ENCODE data around the gene NTPCR.
A peak's percentile ranks its signal among the peaks of the same experiment; 100 is the strongest.
"Not testable (repeated sequence)": the region's sequence is repeated elsewhere in the genome, so short reads cannot be mapped to it uniquely, and the experiment has no call there.

The NTPCR gene, protein sequence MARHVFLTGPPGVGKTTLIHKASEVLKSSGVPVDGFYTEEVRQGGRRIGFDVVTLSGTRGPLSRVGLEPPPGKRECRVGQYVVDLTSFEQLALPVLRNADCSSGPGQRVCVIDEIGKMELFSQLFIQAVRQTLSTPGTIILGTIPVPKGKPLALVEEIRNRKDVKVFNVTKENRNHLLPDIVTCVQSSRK

DNA sequence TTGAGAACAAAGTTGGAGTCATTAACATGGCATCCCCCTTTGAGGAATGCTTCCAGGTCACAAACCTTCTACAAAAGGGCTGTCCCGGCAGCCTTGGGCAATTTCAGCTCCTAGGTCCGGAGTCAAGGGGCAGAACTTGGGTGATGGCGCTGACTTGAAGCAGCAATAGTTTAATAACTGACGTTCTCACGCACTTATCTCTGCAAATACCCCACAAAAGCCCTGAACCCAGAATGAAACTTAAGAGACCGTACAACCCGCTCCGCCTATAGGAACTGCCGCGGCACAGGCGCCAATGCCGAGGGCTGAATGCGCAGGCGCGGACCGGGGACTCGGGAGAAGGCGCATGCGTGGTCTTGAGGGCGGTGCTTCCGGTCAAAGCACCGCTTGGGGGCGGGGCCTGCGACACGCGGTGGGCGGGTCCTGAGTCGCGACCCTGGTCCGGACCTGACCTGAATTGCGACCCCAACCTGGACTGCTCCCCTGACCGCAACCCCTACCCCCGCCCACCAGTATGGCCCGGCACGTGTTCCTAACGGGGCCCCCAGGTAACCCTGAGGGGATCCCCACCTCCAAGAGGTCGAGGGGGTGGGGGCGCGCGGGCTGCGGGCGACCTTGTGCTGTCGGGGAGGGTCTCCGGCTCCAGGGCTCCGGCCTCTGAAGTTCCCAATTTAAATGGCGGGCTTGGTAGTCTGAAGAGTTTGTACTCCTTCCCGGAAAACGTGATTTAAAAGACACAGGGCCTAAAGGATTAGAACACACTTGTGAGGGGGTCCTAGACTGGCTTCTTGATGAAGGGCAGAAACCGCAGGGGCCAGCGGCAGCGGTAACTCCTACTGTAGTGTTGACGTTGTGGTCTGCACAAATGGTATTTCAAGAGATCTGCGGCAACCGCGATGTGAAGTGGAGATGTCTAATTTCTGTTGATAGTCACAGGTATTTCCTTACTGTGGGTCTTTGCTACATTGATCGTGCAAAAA lies at the start of gene NTPCR:
NTPCR (plus strand) TSS at position 415 of the 980 bp plus-strand sequence; CDS start at position 515, 100 bp downstream.
- peak; percentile 92 for DNase-seq

DNA sequence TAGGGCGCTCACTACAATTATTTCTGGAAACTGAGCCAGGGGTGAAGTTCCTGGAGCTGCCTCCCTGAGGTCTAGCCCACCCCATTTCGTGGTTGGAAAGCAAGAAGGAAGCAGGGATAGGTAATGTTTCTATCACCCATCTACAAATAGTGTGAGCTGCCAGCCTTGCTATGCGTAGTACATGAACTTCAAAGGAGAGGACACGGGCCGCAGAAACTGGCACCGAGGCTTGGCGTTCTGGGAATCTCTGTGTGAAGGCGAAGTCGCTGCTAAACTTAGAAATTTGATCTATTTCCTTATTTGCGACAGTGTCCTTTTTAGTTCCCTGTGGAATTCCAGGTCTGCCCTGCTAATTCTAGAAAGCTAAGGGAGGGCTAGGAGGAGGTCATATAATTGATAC lies 49.6 kb upstream of the NTPCR start:
- no peak for DNase-seq

DNA sequence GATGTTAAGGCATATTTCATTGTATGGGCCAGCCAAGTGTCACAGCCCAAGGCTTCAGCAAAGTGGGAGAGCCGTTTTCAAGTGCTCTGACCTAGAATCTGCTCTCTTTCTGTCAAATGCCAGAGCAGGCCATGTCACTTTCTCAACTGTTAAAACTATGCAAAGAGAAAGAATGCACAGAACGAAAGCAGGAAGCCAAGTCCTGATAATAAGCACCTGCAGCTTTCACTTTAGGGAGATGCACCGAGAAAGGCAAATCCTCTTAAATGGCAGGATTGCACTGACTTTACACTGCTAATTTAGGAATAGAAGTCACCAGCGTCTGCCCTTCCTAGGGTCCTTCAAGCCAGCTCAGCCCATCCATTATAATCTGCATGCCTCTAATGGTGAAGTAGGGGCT lies 49.2 kb upstream of the NTPCR start:
- no peak for DNase-seq

DNA sequence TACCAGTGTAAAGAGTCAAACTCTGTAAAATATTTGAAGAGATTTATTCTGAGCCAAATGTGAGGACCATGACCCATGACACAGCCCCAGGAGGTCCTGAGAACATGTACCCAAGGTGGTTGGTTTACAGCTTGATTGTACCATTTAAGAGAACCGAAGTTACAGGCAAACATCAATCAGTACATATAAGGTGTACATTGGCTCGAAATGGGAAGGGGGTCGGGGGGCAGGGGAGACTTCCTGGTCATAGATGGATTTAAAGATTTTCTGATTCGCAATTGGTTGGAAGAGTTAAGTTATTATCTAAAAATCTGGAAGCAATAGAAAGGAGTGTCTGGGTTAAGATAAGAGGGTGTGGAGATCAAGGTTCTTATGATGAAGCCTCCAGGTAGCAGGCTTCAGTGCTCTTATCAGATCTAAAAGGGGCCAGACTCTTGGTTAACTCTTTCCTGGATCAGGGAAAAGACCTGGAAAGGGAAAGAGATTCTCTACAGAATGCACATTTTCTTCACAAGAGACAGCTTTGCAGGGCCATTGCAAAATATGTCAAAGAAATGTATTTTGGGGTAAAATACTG lies 47.5 kb upstream of the NTPCR start:
- no peak for DNase-seq

DNA sequence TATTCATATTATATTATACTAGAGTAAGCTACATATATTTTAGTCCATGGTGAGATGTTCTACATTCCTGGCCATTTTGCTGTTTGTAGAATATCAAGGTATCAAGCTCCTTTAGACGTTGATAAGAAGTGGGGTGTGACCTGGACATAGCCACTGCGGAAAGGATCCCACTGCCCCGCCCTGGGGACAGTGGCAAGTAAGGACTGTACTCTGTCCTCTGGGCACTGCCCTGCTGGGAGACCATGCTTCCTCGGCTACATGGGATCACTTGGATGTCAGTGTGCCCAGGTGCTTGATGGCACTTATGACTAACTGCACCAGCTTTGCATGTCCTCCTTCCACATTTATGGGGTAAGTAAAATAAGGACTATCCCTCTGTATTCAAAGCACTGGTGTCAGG lies 46.3 kb upstream of the NTPCR start:
- no peak for DNase-seq

DNA sequence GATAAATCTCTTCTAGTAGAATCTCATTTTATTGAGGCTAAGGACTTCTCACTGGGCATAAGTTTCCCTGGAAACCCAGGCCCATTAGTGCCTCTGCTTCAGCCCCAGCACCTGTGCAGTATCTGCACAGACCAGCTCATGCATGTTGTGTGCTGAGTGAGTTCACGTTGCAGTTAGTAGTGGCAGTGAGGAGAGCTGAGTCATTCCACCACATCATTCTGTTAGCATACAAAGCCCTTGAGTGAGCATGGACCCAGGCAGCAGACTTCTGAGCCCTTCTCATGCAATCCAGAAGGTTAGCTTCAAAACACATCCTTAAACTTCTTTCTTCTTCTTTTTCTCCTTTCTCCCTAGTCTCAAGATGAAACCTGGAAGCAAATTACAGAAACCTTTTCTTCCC lies 45.8 kb upstream of the NTPCR start:
- peak; percentile 61 for DNase-seq

DNA sequence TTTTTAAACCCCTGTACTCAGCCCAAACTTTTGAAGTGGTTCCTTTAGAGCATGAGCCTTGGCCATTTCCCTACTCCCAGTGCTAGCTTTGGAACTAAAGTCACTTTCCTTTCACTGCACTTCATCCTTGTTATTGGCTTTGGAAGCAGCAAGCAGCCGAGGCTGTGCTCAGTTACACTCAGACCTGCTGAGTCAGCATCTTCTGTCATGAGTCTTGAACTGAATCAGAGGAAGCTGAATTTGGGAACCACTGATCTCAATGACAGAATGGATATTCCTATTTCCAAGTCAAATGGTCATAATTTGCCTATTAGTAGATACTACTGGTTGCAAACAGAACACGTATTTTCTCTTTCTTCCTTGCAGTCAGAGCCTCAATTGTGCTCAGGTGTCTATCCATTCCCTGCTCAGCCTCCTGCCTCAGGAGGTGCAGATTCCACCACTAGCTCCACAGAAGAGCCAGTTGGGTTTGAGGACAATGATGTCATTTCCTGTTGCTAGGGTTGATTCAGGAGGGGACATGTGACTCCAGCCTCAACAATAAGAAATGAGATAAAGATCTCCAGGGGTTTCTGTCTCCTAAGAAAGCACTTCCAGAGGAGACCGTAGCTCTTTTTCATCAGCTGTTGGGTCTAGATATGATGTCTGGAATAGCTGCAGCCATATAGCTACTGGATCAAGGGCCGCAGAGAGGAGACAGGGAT lies 44.9 kb upstream of the NTPCR start:
- peak; percentile 29 for DNase-seq

DNA sequence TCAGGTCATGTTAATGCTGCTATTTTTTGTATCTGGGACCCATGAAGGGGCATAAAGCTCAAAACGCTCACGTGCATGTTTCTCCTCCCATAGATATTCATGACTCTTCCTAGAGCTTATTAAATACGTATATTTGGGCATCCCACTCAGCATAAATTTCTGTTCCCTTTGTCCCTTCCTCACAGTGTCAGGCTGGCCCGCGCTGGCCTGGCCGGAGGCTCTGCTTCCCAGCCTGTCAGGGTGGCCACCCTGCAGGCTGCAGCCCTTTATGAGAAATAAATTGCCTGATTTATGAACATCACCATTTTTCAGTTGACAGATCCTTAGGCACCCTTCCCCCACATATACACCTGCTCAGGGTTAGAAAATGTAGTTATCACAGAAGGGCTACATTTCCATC lies 44.0 kb upstream of the NTPCR start:
- no peak for DNase-seq

DNA sequence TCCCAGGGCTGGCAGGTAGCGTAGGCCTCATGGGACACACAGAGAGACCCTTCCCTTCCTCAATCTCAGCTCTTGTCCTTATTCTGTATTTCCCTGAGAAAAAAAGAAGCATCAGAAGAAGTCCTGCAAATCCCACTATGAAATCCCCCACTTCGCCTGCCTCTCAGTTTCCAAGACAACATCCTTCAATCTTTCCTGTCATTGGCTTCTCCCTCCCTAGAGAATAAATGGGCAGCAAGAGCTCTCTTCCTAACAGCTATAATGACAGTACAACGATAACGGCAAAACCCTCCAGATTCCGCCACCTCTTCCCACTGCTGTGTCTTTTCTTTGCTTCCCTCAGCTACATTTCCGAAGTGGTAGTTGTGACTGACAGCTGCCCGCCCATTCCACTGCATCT lies 41.6 kb upstream of the NTPCR start:
- DNase-seq, result no peak

DNA sequence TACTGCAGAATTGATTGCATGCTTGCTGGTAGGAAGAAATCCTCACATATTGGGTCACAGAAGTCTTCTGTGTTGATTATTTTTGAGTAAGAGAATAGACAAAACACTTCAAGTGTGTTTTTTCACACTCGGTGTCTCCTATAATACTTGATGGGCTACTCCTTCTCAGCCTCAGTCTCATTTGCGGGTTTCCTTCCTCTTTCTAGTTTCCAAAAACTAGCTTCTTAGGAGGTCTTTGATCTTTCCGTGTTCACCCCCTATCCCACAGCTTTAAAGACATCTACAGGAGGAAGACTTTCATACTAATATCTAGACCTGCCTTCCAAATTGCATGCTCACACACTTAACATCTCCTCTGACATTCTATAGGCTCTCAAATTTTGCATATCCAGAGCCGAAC lies 40.7 kb upstream of the NTPCR start:
- DNase-seq, result no peak

DNA sequence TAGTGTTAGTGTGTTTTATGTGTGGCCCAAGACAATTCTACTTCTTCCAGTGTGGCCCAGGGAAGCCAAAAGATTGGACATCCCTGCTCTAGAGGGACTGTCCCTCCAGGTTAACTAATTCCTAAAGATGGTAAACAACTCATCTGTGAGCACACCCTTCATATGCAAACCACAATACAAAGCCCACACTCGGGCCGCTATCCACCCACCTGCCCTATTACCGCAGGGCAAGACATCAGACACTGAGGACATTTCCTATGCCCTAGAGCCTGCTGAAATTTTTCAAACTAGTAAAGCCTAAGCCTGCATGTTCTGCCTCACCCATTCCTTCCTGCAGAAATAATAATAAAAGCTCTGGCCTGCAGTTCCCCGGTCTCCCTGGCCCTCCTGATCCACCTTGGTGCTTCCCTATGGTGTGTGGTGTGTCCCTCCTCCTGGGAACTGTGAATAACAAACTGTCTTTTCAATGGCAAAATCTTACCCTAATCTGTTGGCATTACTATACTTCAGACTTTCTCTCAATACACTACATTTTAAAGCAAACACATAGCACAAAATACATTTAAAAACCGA lies 39.3 kb upstream of the NTPCR start:
- no peak for DNase-seq

DNA sequence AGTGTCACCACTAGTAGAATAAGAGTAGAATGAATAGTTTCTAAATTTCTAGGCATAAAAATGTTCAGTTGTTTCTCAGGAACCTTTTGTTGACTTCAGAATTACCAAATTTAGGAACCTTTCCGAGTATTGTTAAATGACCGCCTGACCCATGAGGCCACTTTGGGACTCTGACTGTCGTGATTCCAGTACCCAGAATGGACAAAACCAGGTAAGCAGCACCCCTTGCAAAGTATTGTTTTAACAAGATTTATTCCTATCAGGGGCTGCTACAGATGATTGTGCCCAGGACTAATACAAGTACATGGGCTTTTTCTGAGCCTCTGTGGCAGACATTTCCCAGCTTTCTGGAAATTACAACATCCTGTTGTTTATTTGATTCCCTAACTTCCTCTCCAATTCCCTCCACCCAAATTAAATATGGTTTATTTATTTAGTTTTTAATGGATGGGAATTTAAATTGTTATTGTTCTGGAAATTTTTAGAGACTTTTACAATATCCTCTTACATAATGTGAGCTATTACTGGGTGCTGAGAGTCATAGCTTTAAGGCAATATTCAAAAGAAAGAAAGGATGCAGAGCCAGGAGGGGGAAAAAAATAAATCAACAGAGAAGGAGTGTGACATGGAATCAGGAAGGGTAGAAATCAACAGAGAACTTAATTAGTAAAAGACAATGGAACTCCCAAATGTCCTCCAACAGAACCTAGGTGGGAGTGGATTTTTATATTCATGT lies 37.4 kb upstream of the NTPCR start:
- no peak for DNase-seq

DNA sequence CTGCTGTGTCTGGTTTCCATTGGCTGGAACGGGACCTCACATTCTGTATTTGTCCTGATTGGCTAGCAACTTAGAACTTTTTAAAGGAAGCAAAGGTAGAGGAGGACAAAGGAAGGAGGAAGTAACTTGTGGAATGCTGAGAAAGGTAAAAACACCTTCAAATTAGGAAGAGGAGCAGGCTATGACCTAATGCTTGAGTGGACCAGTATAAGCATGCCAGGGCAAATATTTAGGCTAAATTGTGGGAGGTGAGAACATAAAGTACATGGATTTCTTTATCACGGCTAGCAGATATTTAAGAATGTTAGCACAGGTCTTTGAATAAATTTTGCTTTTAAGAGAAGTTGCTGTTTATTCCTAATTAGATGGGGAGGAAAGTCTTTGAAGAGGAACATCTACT lies 36.1 kb upstream of the NTPCR start:
- DNase-seq, result not testable (repeated sequence)

DNA sequence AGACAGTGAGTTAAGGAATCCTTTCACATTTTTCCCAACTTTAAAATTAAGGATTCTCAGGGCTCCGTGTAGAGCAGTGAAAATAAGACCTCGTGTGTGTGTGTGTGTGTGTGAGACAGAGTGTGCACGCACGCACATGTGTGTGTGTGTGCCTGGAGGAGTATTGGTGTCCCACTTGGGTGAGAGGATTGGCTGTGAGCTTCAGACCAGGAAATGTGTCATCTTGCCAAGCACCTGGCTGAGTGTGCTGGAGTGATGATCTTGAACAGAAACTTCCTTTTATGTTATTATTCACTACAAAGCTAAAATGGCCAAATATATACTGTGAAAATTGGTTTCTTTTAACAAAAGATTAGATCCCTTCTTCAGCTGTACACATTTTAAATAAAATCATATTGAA lies 35.2 kb upstream of the NTPCR start:
- DNase-seq, result no peak

DNA sequence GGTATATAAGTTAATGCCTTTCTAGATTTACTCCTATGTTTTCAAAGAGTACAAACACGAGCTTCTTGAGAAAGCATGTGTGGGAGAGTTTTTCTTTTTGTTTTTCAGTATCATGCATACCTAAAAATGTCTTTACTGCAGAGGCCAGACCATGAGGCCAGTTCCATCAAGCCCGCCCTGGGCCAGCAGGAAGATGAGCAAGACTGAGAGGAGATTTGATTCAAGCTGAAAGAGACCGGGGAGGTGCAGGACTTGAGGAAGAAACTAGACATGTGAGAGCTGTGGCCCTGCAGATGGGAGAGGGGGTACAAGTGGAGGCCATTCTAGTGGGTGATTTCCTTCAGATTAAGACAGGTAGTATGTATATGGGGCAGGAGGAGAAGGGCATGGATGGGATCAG lies 33.4 kb upstream of the NTPCR start:
- DNase-seq, result no peak

DNA sequence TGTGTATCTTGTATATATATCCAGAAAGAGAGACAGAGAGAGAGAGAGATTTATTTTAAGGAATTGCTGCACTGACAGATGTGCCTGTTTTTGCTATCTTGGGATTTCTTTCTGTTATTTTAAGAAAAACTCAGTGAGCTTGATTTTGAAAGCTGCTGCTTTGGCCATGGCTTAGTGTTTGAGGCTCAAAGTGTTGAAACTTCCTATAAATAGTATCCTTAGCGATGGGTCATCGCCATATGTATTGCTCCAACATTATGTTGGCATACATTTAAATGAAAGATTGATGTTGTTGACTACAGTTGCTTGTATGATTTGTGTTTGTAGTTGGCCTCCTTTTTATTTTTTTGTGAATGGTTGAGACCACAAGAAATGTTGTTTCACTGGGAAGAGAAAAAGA lies 29.0 kb upstream of the NTPCR start:
- DNase-seq, result peak; percentile 63

DNA sequence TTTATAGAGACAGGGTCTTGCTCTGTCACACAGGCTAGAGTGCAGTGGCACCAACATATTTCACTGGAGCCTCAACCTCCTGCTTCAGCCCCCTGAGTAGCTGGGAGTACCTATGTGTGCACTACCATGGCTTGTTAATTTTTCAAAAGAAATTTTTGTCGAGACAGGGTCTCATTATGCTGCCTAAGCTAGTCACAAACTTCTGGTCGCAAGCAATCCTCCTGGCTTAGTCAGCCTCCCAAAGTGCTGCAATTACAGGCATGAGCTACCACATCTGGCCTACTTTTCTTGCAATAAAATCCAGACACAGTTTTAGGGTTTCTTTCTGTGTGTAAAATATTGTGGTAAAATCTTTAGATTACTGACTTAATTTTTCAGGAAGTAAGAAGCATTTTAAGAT lies 27.9 kb upstream of the NTPCR start:
- peak; percentile 82 for DNase-seq

DNA sequence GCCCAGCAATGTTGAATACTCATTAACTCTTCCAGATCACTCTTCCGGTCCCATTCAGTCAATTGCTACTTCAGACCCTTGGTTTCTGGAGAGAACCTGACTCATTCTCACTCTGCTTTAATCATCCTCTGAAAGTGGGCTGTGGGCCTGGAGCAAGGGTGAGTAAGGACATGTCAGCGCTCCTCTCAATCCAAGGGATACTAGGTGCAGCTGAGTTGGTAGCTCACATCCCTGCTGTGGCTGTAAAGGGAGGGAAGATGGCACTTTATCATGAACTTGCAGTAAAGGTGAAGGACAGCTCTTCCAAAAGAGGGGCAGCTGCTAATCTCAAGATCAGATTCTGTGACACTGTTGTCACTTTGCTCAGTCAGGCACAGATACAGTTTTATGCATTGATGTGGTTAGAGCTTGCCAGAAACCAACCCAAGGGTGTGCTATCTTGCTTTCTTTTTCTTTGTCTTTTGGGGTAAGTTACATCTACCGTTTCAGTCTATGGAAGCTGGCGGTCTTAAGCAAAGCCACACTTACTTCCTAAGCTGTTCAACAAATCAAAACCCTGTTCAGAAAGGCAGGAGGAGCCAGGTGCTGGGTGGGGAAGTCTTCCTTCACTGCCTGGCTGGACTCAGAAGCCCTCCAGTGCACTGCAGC lies 26.5 kb upstream of the NTPCR start:
- DNase-seq, result peak; percentile 67

DNA sequence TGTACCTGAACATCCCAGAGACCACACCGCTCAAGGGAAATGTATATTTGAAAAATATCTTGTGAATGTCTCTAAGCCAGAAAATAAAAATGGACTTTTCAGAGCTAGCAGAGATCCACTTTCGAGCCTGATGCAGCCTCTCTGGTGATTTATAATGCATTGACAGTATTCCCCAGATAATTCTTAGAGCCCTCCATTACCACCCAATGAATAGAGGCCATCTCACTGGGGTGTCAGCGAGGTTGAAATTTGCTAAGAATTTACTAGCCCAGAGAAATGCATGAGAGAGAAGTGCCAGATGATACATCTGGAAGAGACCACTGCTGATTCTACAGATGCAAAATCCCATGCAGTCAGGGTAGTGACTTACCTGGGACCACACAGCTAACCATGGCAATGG lies 25.5 kb upstream of the NTPCR start:
- no peak for DNase-seq

DNA sequence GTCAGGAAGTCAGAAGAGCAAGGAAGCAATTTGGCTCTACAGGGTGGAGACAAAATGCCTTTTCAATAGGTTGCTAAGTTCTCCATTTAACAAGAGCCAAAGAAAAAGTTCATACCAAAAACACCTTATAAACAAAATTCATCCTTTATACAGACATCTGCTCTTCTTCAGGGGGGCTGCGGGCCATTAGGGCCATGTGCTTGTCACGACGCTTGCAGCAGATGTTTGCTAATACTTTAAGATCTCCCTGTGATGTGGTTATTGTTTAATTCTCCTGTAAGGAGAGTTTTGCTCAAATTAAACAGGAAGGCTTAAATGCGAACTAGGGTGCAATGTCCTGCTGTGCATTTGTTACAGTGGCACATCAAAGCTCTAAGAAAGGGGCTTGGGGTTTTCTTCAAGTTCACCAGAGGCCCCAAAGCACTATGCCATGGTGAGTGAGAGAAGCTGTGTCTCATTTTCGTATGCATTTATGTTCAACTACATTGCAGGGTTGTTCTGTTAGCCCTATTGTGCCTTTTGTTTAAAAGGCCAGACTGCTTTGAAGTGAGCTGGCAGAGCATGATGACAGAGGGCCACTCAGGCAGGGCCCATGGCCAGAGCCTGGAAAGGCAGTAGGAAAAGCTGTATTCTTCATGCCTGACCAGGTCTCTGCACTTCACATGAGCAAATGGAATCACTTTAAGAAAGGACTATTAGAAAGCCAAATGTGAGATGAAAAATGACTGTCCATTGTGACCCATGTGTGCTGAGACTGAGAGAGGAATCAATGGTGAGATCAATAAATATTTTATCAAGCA lies 24.8 kb upstream of the NTPCR start:
- no peak for DNase-seq

DNA sequence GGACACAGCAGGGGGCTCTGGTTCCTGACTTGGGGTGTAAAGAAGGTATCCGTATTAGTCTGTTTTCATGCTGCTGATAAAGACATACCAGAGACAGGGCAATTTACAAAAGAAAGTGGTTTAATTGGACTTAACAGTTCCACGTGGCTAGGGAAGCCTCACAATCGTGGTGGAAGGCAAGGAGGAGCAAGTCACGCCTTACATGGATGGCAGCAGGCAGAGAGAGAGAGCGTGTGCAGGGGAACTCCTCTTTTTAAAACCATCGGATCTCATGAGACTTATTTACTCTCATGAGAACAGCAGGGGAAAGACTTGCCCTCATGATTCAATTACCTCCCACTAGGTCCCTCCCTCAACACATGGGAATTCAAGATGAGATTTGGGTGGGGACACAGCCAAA lies 23.2 kb upstream of the NTPCR start:
- not testable (repeated sequence) for DNase-seq
